C4-2B (cell line): ENCODE data around the gene CDK11A.
"Not testable (repeated sequence)": the region's sequence is repeated elsewhere in the genome, so short reads cannot be mapped to it uniquely, and the experiment has no call there.

Experiments used
- H3K27ac ChIP-seq: fragments of 450-650 bp; 2 replicates; pipeline ENCODE4 v1.5.1; 2017
- CTCF ChIP-seq: fragments of 450-650 bp; conservative IDR thresholded peaks from 2 replicates; pipeline ENCODE4 v1.5.1; 2017; ENCODE audit warnings: mild to moderate bottlenecking
- ZFX ChIP-seq: fragments of 450-650 bp; IDR thresholded peaks from 2 replicates; pipeline ENCODE4 v1.6.1; 2017

Gene CDK11A

GRCh38 chr1:1753607-1754005 lies 29.4 kb upstream of the CDK11A start:
- TF ChIP-seq CTCF = no peak
- TF ChIP-seq ZFX = no peak
- H3K27ac ChIP-seq = no peak overlapping the region

GRCh38 chr1:1752636-1753606 lies 28.8 kb upstream of the CDK11A start:
- H3K27ac ChIP-seq = no peak overlapping the region
- TF ChIP-seq ZFX (no peak), CTCF (no peak)

GRCh38 chr1:1752190-1752589 lies 28.0 kb upstream of the CDK11A start:
- no peak overlapping the region for H3K27ac ChIP-seq
- no peak for TF ChIP-seq ZFX
- TF ChIP-seq CTCF = no peak

- not testable (repeated sequence) for H3K27ac ChIP-seq
These were observed 25.8 kb upstream of the CDK11A start for GRCh38 chr1:1749941-1750340.

GRCh38 chr1:1748686-1749321 lies 24.6 kb upstream of the CDK11A start:
- TF ChIP-seq ZFX = no peak
- no peak for TF ChIP-seq CTCF
- H3K27ac ChIP-seq = no peak overlapping the region

- not testable (repeated sequence) for H3K27ac ChIP-seq
These were observed 22.4 kb upstream of the CDK11A start for GRCh38 chr1:1746566-1746909.

- not testable (repeated sequence) for H3K27ac ChIP-seq
These were observed 21.8 kb upstream of the CDK11A start for GRCh38 chr1:1745651-1746565.

GRCh38 chr1:1742529-1742928 lies 18.4 kb upstream of the CDK11A start:
- H3K27ac ChIP-seq = not testable (repeated sequence)

GRCh38 chr1:1741013-1741412 lies 16.9 kb upstream of the CDK11A start:
- not testable (repeated sequence) for H3K27ac ChIP-seq

- H3K27ac ChIP-seq = not testable (repeated sequence)
These were observed 14.7 kb upstream of the CDK11A start for GRCh38 chr1:1738799-1739337.

GRCh38 chr1:1737675-1738590 lies 13.8 kb upstream of the CDK11A start:
- not testable (repeated sequence) for H3K27ac ChIP-seq
